Fibroblast of pulmonary artery (primary cell): Measurements from ENCODE around the gene KCTD18.

ENCODE experiments used
- DNase-seq: peaks from one replicate; pipeline ENCODE4 v3.0.0-alpha.2; 2010; ENCODE audit warnings: low read depth
- H3K4me3 ChIP-seq: replicated peaks from 2 replicates; pipeline ENCODE4 v1.5.1; 2011; ENCODE audit warnings: low read depth, mild to moderate bottlenecking, control low read depth, low read length, moderate library complexity
- CTCF ChIP-seq: IDR thresholded peaks from 2 replicates; pipeline ENCODE4 v1.5.1; 2011; ENCODE audit warnings: mild to moderate bottlenecking, control low read depth, low read length, inconsistent platforms; ENCODE audit errors: missing control alignments

The KCTD18 gene

GRCh38 chr2:200453142-200453852 is 56.6 kb downstream of the KCTD18 start:
- no peak overlapping the region for H3K4me3 ChIP-seq
- TF ChIP-seq CTCF = no peak
- DNase-seq = no peak

- no peak for DNase-seq
- no peak overlapping the region for H3K4me3 ChIP-seq
- no peak for TF ChIP-seq CTCF
Observed at GRCh38 chr2:200452377-200452776, 57.5 kb downstream of the KCTD18 start.

- TF ChIP-seq CTCF = no peak
- no peak overlapping the region for H3K4me3 ChIP-seq
- no peak for DNase-seq
Observed at GRCh38 chr2:200451511-200451910, 58.4 kb downstream of the KCTD18 start.

GRCh38 chr2:200450288-200450687 is 59.6 kb downstream of the KCTD18 start:
- no peak for DNase-seq

GRCh38 chr2:200449149-200449548 is 60.7 kb downstream of the KCTD18 start:
- no peak for DNase-seq
- H3K4me3 ChIP-seq = no peak overlapping the region
- no peak for TF ChIP-seq CTCF

More at GRCh38 chr2:200450288-200450687, 59.6 kb downstream of the KCTD18 start:
- no peak for TF ChIP-seq CTCF
- H3K4me3 ChIP-seq = no peak overlapping the region

GRCh38 chr2:200448455-200448854 is 61.4 kb downstream of the KCTD18 start:
- no peak overlapping the region for H3K4me3 ChIP-seq
- no peak for TF ChIP-seq CTCF
- DNase-seq = no peak
